ENCODE measurements around the gene KNSTRN.

The KNSTRN gene

GRCh38 chr15:40379853-40380252 lies 2.7 kb upstream of the KNSTRN start:
- peak overlapping the region; percentile 91 for H3K27ac ChIP-seq
- CTCF ChIA-PET, result interaction anchor here (0.6 to 0.9 kb wide), 3 partner anchors 42 to 70 kb away, joined by 3 read pairs; no protein-coding TSS in a partner anchor
- DNase-seq (ENCODE audit: low spot score), result peak; percentile 95
- POLR2A ChIA-PET (ENCODE audit: low non-redundant PET), result no interaction called here
- TF ChIP-seq, protein P1, sequence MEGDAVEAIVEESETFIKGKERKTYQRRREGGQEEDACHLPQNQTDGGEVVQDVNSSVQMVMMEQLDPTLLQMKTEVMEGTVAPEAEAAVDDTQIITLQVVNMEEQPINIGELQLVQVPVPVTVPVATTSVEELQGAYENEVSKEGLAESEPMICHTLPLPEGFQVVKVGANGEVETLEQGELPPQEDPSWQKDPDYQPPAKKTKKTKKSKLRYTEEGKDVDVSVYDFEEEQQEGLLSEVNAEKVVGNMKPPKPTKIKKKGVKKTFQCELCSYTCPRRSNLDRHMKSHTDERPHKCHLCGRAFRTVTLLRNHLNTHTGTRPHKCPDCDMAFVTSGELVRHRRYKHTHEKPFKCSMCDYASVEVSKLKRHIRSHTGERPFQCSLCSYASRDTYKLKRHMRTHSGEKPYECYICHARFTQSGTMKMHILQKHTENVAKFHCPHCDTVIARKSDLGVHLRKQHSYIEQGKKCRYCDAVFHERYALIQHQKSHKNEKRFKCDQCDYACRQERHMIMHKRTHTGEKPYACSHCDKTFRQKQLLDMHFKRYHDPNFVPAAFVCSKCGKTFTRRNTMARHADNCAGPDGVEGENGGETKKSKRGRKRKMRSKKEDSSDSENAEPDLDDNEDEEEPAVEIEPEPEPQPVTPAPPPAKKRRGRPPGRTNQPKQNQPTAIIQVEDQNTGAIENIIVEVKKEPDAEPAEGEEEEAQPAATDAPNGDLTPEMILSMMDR (conservative IDR thresholded peaks at IDR 0.05; ENCODE audit: low read depth), result no peak

- CTCF ChIA-PET, result no interaction called here
- DNase-seq (ENCODE audit: low spot score), result no peak
- TF ChIP-seq, protein P1 (conservative IDR thresholded peaks at IDR 0.05; ENCODE audit: low read depth), result no peak
- POLR2A ChIA-PET (ENCODE audit: low non-redundant PET), result no interaction called here
- H3K27ac ChIP-seq, result peak overlapping the region; percentile 91
Observed at GRCh38 chr15:40380636-40381035, 1.9 kb upstream of the KNSTRN start.

DNA sequence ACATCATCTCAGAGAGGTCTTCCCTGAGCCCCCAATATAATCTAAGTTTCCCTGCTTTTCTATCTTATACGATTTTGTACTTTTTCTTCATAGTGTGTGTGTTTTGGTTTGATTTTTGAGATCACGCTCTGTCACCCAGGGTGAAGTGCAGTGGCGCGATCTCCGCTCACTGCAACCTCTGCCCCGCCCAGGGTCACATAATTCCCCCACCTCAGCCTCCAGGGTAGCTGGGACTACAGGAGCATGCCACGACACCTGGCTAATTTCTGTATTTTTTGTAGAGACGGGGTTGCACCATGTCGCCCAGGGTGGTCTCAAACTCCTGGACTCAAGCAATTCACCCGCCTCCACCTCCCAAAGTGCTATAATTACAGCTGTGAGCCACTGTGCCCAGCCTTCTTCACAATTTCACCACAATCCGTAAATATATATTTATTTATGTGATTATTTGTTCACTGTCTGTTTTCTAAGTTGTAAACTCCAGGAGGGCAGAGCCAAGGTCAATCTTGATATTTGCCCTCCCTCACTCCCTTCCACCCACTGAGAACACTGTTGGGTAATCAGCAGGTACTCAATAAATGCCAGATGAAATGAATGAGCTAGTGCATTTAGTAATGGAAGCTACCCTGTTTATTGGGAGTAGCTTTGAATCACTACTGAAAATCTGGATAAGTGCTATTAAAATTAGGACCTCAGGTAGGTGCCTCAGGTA lies 547 bp upstream of the KNSTRN start:
- POLR2A ChIA-PET (ENCODE audit: low non-redundant PET), result no interaction called here
- TF ChIP-seq, protein P1 (conservative IDR thresholded peaks at IDR 0.05; ENCODE audit: low read depth), result no peak
- CTCF ChIA-PET, result interaction anchor here (1.9 kb wide), 1 partner anchor 15 kb away, joined by 4 read pairs; no protein-coding TSS in a partner anchor
- no peak for DNase-seq (ENCODE audit: low spot score)
- H3K27ac ChIP-seq, result peak overlapping the region; percentile 79

DNA sequence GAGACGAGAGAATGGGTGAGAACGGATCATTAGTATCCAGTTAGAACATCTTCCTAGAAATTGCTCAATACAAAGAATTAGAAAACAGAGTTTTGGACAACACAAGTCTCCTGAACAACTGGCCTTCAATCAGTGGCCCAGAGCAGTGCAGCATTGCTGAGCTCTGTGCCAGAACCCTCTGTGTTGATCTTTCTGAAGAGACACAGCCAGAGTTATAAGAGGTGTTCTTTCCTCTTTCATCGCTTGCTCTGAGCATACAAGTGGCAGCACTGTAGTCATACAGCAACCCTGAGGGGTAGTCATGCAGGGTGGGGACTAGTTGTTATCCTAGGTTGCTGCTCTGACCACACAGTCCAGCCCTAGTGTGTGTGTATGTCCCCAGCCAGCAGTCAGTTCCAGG lies 4.0 kb downstream of the KNSTRN start:
- no peak overlapping the region for H3K27ac ChIP-seq
- CTCF ChIA-PET, result interaction anchor here (0.6 kb wide), 1 partner anchor 112 kb away, joined by 7 read pairs; no protein-coding TSS in a partner anchor
- TF ChIP-seq, protein P1 (conservative IDR thresholded peaks at IDR 0.05; ENCODE audit: low read depth), result no peak
- POLR2A ChIA-PET (ENCODE audit: low non-redundant PET), result no interaction called here
- no peak for DNase-seq (ENCODE audit: low spot score)

- ChIA-PET CTCF (interaction anchor here (0.7 to 0.8 kb wide), 2 partner anchors 114 to 811 kb away, joined by 4 to 6 read pairs; no protein-coding TSS in a partner anchor), POLR2A (ENCODE audit: low non-redundant PET) (no interaction called here)
- DNase-seq (ENCODE audit: low spot score), result no peak
- TF ChIP-seq, protein P1 (conservative IDR thresholded peaks at IDR 0.05; ENCODE audit: low read depth), result no peak
- peak overlapping the region; percentile 40 for H3K27ac ChIP-seq
Observed at GRCh38 chr15:40388941-40389823, 6.7 kb downstream of the KNSTRN start.

DNA sequence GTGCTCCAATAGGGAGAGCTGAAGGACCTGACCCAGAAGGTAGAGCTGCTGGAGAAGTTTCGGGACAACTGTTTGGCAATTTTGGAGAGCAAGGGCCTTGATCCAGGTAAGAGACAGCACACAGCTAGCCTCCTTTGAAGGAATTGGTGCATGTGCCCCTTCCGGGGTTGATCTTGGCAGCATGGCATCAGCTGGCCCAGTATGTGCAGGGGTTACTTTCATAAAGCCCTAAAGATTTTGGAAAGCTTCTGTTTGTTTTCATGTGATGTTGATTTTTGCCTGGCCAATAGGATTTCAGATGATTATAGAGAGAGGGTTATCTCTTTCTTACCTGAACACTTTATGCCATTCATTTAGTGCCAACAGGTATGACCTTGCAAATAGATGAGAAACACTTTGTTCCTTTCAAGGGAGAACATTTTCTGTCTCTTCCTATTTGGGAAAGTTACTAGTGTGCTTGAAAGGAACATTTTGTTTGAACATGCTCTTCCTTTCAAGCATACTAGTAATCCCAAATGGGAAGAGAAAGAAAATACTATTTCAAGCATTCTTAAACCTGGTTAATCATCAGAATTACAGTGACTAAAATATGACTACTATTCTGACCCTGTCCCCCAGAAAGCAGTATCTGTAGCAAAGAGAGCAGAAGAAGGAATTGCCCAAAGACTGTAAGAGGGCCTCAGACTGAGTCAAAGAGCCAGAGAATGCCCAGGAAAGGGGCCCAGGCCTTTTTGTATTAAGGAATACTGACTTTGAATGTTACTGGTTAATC lies 7.5 kb downstream of the KNSTRN start:
- DNase-seq (ENCODE audit: low spot score), result no peak
- ChIA-PET CTCF (interaction anchor here (0.8 kb wide), 1 partner anchor 115 kb away, joined by 4 read pairs; no protein-coding TSS in a partner anchor), POLR2A (ENCODE audit: low non-redundant PET) (no interaction called here)
- H3K27ac ChIP-seq, result peak overlapping the region; percentile 40
- TF ChIP-seq, protein P1 (conservative IDR thresholded peaks at IDR 0.05; ENCODE audit: low read depth), result no peak

Measured in RWPE1 (cell line).